Endodermal cell (in vitro differentiated cells): Measurements from ENCODE around the gene DLEU7. TPM values are rescaled to one million over a fixed set of nuclear protein-coding genes. Genes with fewer than 3 reads are reported as not detected.

ENCODE experiments used
- DNase-seq: peaks from one replicate; pipeline ENCODE4 v3.0.0-alpha.2; 2017
- H3K27ac ChIP-seq: 2 replicates; pipeline ENCODE4 v1.5.1; 2013; ENCODE audit warnings: mild to moderate bottlenecking, low read depth, low read length, moderate library complexity
- H3K27me3 ChIP-seq: 2 replicates; pipeline ENCODE4 v1.6.1; 2013; ENCODE audit warnings: mild to moderate bottlenecking, low read length, moderate library complexity; ENCODE audit not compliant: insufficient read depth, control insufficient read depth, poor library complexity, severe bottlenecking
- H3K36me3 ChIP-seq: 2 replicates; pipeline ENCODE4 v1.7.0; 2013; ENCODE audit warnings: mild to moderate bottlenecking, low read length, moderate library complexity; ENCODE audit not compliant: control insufficient read depth, insufficient read depth
- H3K4me1 ChIP-seq: one replicate; pipeline ENCODE4 v1.7.0; 2013; ENCODE audit warnings: low read length; ENCODE audit not compliant: control insufficient read depth, insufficient read depth
- H3K4me3 ChIP-seq: 2 replicates; pipeline ENCODE4 v1.5.1; 2013; ENCODE audit warnings: mild to moderate bottlenecking, low read length, moderate library complexity
- H3K9ac ChIP-seq: 2 replicates; pipeline ENCODE4 v1.6.1; 2013; ENCODE audit warnings: mild to moderate bottlenecking, low read length, moderate library complexity; ENCODE audit not compliant: poor library complexity, severe bottlenecking; ENCODE audit errors: extremely low read depth
- H3K9me3 ChIP-seq: 2 replicates; pipeline ENCODE4 v1.6.1; 2013; ENCODE audit warnings: mild to moderate bottlenecking, low read length, moderate library complexity; ENCODE audit not compliant: control insufficient read depth
- H3K27ac Mint-ChIP-seq: 2 replicates; pipeline ENCODE4 v1.8.0; 2020; ENCODE audit warnings: mixed read lengths
- H3K27me3 Mint-ChIP-seq: 2 replicates; pipeline ENCODE4 v1.8.0; 2021; ENCODE audit warnings: mild to moderate bottlenecking, mixed read lengths; ENCODE audit not compliant: insufficient read depth
- H3K36me3 Mint-ChIP-seq: 2 replicates; pipeline ENCODE4 v1.8.0; 2020; ENCODE audit warnings: low read depth, mixed read lengths
- H3K4me1 Mint-ChIP-seq: 2 replicates; pipeline ENCODE4 v1.8.0; 2020; ENCODE audit warnings: mixed read lengths
- H3K4me3 Mint-ChIP-seq: 2 replicates; pipeline ENCODE4 v1.8.0; 2020; ENCODE audit warnings: mild to moderate bottlenecking, moderate library complexity, mixed read lengths
- H3K9me3 Mint-ChIP-seq: 2 replicates; pipeline ENCODE4 v1.8.0; 2020; ENCODE audit warnings: mild to moderate bottlenecking, mixed read lengths
- CTCF ChIP-seq: fragments of 200-600 bp; sonication (generic); conservative IDR thresholded peaks from 2 replicates; pipeline ENCODE4 v1.5.0; 2021; ENCODE audit warnings: antibody characterized with exemption, mild to moderate bottlenecking
- WGBS, 2 experiments: methylation state at CpG; one replicate each; pipeline versions ENCODE4 v1.1.5 to v1.1.7; 2013; ENCODE audit warnings: missing lambda C conversion rate in 2 of 2, mixed read lengths in 1 of 2; ENCODE audit not compliant: insufficient coverage in 1 of 2, insufficient read length in 1 of 2; 5-methylcytosine and 5-hydroxymethylcytosine counted together
- total RNA-seq, 2 donors: library from RNA; stranded (reverse); fragmentation: NEBNext Ultra II Directional in 1 of 2; extraction: Animal tissue kit (Norgen Biotek cat#: 25700) in 1 of 2; gene quantifications; 2 replicates in 1 of 2; 3 replicates in 1 of 2; pipeline ENCODE4 v1.2.1, GENCODE V29; 2021

Gene DLEU7
- total RNA-seq, 2 donors from 2014 or later: not detected

DNA sequence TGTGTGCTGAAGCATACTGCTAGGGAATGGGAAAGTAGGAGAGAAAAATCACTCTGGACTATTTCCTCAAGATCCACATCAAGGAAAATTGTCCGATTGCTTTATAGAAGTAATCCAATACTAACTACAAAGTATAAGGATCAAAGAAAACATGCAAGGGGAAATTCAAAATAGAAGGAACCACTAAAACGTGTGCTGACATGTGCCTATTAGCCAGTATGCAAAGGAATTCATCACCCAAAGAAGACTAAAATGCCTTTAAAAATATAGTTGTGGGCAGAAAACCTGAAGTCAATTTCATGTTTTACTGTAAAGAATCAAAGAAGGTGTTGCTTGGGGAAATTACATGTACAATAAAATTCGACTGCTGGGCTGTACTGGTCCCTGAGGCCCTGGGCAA lies 14.3 kb downstream of the DLEU7 start:
- H3K27ac Mint-ChIP-seq: no peak overlapping the region
- 87 to 100% methylated on average over 1 to 3 of the region's 3 CpGs for WGBS, 2 experiments
- TF ChIP-seq CTCF: no peak

DNA sequence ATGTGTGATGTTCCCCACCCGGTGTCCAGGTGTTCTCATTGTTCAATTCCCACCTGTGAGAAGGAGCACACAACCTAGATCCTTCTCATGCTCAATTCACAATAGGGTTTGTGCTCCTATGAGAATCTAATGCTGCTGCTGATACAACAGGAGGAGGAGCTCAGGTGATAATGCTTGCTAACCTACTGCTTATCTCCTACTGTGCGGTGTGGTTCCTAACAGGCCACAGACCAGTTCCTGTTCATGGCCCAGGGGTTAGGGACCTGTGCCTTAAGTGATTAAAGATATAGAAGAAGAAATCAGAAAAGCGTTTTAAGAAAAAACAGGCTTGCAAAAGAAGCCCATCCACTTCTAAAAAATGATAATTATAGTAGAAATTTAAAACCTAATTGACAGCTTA lies 17.5 kb downstream of the DLEU7 start:
- 80% methylated on average over 1 to 2 of the region's 3 CpGs for WGBS, 2 experiments

More for the DNA sequence above, 14.3 kb downstream of the DLEU7 start:
- H3K36me3 Mint-ChIP-seq: no peaks in the 10 kb centered on the region
- no peak overlapping the region for H3K9ac ChIP-seq
- no peak overlapping the region for H3K4me3 Mint-ChIP-seq
- H3K4me1 Mint-ChIP-seq: peaks cover 3% of the 10 kb centered on the region
- H3K9me3 Mint-ChIP-seq: peaks cover 13% of the 10 kb centered on the region
- H3K27me3 Mint-ChIP-seq: peaks cover 77% of the 10 kb centered on the region
- no peak for DNase-seq
- H3K36me3 ChIP-seq: no peaks in the 10 kb centered on the region
- no peaks in the 10 kb centered on the region for H3K9me3 ChIP-seq
- H3K27me3 ChIP-seq: peaks cover 51% of the 10 kb centered on the region
- no peak overlapping the region for H3K4me3 ChIP-seq
- H3K4me1 ChIP-seq: no peaks in the 10 kb centered on the region
- no peak overlapping the region for H3K27ac ChIP-seq

DNA sequence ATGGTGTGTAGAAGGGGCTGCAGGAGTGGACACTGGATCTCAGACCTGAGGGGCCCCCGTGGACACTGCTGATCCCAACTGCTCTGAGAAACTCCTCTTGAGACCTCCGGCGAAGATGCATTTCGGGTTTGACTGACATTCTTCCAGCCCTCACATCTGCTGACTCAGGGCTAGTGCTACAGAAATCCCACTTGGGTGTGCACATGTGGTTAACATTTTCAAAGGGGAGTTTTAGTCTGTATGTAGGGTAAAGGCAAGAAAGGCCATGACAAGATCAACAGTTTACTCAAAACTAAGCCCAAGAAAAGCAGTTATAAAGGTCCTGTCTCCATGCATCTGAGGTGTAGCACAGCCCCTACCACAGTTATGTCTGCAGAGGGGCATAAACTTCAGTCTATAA lies 31.2 kb downstream of the DLEU7 start:
- Histone ChIP-seq H3K4me3 (no peak overlapping the region), H3K36me3 (no peaks in the 10 kb centered on the region), H3K9me3 (no peaks in the 10 kb centered on the region), H3K27ac (no peak overlapping the region), H3K4me1 (no peaks in the 10 kb centered on the region), H3K9ac (no peak overlapping the region), H3K27me3 (no peaks in the 10 kb centered on the region)
- Mint-ChIP-seq H3K4me3 (no peak overlapping the region), H3K27me3 (peaks cover 4% of the 10 kb centered on the region), H3K4me1 (no peaks in the 10 kb centered on the region), H3K27ac (no peak overlapping the region), H3K9me3 (no peaks in the 10 kb centered on the region), H3K36me3 (no peaks in the 10 kb centered on the region)
- DNase-seq: no peak
- 74 to 93% methylated on average over 4 of the region's 4 CpGs for WGBS, 2 experiments
- no peak for TF ChIP-seq CTCF

More for the DNA sequence above, 17.5 kb downstream of the DLEU7 start:
- Mint-ChIP-seq H3K36me3 (no peaks in the 10 kb centered on the region), H3K27ac (no peak overlapping the region), H3K27me3 (peaks cover 81% of the 10 kb centered on the region), H3K4me1 (peaks cover 3% of the 10 kb centered on the region), H3K9me3 (no peaks in the 10 kb centered on the region), H3K4me3 (no peak overlapping the region)
- Histone ChIP-seq H3K36me3 (no peaks in the 10 kb centered on the region), H3K27ac (no peak overlapping the region), H3K4me1 (no peaks in the 10 kb centered on the region), H3K4me3 (no peak overlapping the region), H3K9me3 (no peaks in the 10 kb centered on the region), H3K27me3 (peaks cover 59% of the 10 kb centered on the region), H3K9ac (no peak overlapping the region)
- TF ChIP-seq CTCF: no peak
- DNase-seq: peak; percentile 70
